A549 treated with RU486 at 1 μM for 4 hours (cell line): ENCODE measurements around the gene MAG. TPM values are rescaled to one million over a fixed set of nuclear protein-coding genes. Genes with fewer than 3 reads are reported as not detected.

Source experiments
- total RNA-seq: library from RNA; stranded (reverse); fragments of 200-300 nt; extraction: Qiagen RNA extraction; gene quantifications from 5 replicates; pipeline ENCODE4 v1.2.3, GENCODE V29; 2022; ENCODE audit warnings: low read depth

Gene MAG
- not detected in 5 replicates for total RNA-seq

GRCh38 chr19:35291916-35292315 lies at the start of gene MAG:
TSS of gene MAG (plus strand) at chr19:35292161. CDS start at chr19:35295409, 3,248 bp downstream.

DNA sequence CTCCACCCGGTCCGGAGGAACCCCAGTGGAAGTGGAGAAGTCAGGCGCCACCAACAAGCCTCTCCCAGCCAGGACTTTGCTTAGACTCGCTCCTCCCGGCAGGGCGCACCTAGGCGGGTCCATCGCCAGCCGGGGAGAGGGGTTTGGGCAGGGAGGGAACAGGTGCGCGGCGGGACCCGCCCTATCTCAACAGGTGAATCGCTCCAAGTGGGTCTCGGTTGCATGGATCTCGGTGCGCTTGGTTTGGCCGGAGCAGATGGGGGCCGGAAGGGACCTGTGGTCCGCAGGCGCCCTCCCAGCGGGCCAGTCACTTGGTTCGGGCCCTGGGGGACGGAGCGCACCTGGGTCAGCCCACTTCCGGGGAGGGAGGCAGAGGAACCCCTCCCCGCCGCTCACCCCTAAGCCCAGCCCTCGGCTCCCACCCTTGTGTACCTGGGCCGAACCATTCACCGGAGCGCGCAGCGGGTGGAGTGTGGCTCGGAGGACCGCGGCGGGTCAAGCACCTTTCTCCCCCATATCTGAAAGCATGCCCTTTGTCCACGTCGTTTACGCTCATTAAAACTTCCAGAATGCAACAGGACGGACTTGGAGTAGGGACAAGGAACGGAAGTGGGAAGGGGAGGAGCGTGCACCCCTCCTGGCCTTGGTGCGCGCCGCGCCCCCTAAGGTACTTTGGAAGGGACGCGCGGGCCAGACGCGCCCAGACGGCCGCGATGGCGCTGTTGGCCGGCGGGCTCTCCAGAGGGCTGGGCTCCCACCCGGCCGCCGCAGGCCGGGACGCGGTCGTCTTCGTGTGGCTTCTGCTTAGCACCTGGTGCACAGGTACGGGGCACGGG lies 43.4 kb upstream of the MAG start, which contains the start of gene LSR:
Gene LSR, plus strand, starts transcription at position 693 of the 836 bp plus-strand sequence. Its CDS starts 21 bp downstream, at position 714.

DNA sequence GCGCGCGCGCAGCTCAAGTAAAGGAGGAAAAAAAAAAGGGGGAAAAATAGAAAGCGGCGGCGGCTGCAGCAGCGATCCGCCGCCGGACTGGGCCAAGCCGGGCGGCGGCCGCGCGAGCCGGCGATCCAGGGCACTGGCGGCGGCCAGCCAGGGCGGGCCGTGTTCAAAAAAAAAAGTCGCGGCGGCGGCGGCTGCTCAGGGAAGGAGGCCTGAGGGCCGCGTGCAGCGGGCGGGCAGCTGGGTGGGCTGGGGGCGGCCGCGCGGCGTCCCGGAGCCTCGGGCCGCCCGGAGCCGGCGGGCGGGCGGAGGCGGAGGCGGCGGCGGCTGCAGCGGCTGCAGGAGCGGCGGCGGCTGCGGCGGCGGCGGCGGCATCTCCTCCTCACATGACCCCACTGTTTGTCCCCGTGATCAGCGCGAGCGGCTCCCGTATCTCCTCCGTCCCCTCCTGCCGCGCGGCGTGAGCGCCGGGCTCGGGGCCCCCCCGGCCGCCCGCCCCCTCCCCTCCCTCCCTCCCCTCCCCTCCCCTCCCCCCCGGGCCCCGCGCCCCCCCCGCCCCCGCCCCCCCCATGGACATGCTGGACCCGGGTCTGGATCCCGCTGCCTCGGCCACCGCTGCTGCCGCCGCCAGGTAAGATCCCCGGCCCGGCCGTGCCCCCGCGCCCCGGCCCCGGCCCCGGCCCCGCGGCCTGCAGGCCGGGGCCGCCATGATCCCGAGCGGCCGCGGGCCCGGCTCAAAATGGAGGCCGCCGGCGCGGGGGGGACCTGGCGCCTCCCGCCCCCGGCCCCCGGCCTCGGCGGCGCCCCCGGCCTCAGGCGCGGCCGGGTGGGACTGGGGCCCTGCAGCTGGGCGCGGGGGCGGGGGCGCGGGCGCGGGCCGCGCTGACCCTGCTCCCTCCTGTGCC lies 23.2 kb upstream of the MAG start, which contains the start of gene USF2:
Gene USF2, plus strand, starts transcription at position 427 of the 902 bp plus-strand sequence. Its CDS starts 140 bp downstream, at position 567.

GRCh38 chr19:35328851-35329285 lies 36.9 kb downstream of the MAG start, which contains the start of gene CD22:
TSS of gene CD22 (plus strand) at chr19:35329187. CDS start at chr19:35332041, 2,854 bp downstream.

DNA sequence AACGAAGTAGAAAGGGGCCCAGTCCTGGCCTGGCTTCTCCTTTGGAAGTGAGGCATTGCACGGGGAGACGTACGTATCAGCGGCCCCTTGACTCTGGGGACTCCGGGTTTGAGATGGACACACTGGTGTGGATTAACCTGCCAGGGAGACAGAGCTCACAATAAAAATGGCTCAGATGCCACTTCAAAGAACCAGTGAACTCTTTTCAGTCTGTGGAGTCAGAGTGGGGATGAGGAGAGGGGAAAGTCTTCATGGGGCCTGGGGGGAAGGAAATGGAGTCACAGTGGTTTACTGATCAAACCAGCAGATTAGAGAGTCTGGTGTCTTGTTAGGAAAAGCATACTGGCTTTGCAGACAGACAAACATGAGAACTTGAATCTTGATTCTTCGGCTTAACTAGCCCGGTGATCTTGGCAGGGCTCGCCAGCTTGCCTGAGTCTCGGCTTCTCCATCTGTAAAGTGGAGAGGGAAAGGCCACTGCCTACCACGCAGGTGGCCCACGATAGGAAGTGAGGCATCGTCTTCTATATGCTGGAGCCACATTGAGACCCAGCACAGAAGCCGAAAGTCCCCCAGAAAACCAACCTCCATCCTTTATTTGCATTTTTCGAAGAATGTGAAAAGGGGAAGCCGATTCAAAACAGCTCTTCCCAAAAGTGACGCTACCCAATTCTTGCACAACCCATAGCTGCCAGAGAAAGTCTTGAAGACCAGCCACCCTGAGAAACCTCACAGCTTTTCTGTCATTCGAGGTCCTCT lies 55.4 kb downstream of the MAG start, which contains the start of gene FFAR1:
Gene FFAR1, plus strand, starts transcription at position 732 of the 759 bp plus-strand sequence. CDS start 3,650 bp downstream, outside the sequence.

GRCh38 chr19:35357867-35358573 lies 66.1 kb downstream of the MAG start, which contains the start of gene FFAR3:
TSS of gene FFAR3 (plus strand) at chr19:35358460. CDS start at chr19:35358891, 431 bp downstream.

Other genes with a start within 250 kb of the MAG start
- 0.21 to 0.57 TPM (median 0.28 TPM) in 3 of 5 replicates, not detected in the others for gene FXYD3, start 176.3 kb upstream of the MAG start, total RNA-seq
- 0.06 to 0.21 TPM (median 0.16 TPM) in 5 replicates for gene LGI4, start 157.1 kb upstream of the MAG start, total RNA-seq
- 0.37 TPM in 1 of 5 replicates, not detected in the others for gene FXYD1, start 153.3 kb upstream of the MAG start, total RNA-seq
- 0.22 to 0.33 TPM (median 0.30 TPM) in 4 of 5 replicates, not detected in the other for gene FXYD7, start 148.9 kb upstream of the MAG start, total RNA-seq
- 190 to 236 TPM (median 225 TPM) in 5 replicates for gene FXYD5, start 137.4 kb upstream of the MAG start, total RNA-seq
- gene FAM187B, start 63.4 kb upstream of the MAG start, total RNA-seq: not detected in 5 replicates
- gene LSR, start 43.2 kb upstream of the MAG start, total RNA-seq: 6.4 to 11.6 TPM (median 10.4 TPM) in 5 replicates
- 129 to 163 TPM (median 162 TPM) in 5 replicates for gene USF2, start 23.2 kb upstream of the MAG start, total RNA-seq
- gene HAMP, start 9.6 kb upstream of the MAG start, total RNA-seq: 0.31 TPM in 1 of 5 replicates, not detected in the others
- 0.49 to 2.2 TPM (median 0.81 TPM) in 5 replicates for gene CD22, start 37.0 kb downstream of the MAG start, total RNA-seq
- gene FFAR1, start 55.7 kb downstream of the MAG start, total RNA-seq: 0.06 TPM in 1 of 5 replicates, not detected in the others
- not detected in 5 replicates for gene FFAR3, start 66.3 kb downstream of the MAG start, total RNA-seq
- gene GPR42, start 78.9 kb downstream of the MAG start, total RNA-seq: not detected in 5 replicates
- gene FFAR2, start 156.1 kb downstream of the MAG start, total RNA-seq: not detected in 5 replicates
- gene KRTDAP, start 198.3 kb downstream of the MAG start, total RNA-seq: not detected in 5 replicates
- gene DMKN, start 221.5 kb downstream of the MAG start, total RNA-seq: 29.0 to 46.4 TPM (median 36.8 TPM) in 5 replicates
- 2.0 to 3.9 TPM (median 2.9 TPM) in 5 replicates for gene SBSN, start 236.2 kb downstream of the MAG start, total RNA-seq
- not detected in 5 replicates for gene GAPDHS, start 241.3 kb downstream of the MAG start, total RNA-seq